GM21515 (cell line): ENCODE measurements around the gene SNX24.

ENCODE experiments used
- ATAC-seq: cut with Tn5 transposase; IDR thresholded peaks from one replicate; pipeline ENCODE4 v1.9.1; 2021; ENCODE audit not compliant: unreplicated experiment

The SNX24 gene

DNA sequence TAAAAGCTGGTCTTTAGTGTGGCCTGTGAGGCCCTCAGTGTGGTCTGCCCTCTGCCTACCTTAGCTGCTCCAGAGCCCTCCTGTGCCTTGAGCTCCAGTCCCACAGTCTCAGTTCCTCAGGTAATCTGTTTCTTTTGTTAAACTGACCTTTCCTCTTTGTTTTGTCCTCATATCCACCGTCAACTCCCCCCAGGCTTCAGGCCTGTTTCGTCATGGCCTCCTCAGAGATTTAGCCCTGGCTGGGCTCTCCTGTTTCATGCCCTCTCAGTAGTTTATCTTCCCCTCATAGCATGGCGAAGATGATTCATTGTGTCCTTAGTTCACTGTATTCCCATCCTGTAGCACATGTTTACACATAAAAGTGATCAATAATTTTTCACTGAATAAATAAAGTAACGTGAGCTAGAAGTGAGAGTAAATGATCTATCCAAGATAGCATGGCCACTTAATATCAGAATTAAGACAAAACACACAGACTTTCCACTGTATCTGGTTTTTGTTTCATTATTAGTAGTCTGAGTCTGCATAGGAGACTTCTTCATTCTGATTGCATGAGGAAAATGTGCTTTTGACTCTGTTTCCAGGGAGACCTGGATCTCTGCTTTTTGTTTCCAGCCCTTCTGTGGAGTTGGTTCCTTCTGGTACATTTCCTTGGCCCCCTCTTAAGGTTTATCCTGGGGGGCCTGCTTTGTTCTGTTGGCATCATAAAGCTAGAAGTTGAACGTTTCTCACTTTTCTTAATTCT lies 70.5 kb downstream of the SNX24 start:
- peak; percentile 90 for ATAC-seq

GRCh38 chr5:122916490-122916889 lies 71.1 kb downstream of the SNX24 start:
- ATAC-seq = no peak

DNA sequence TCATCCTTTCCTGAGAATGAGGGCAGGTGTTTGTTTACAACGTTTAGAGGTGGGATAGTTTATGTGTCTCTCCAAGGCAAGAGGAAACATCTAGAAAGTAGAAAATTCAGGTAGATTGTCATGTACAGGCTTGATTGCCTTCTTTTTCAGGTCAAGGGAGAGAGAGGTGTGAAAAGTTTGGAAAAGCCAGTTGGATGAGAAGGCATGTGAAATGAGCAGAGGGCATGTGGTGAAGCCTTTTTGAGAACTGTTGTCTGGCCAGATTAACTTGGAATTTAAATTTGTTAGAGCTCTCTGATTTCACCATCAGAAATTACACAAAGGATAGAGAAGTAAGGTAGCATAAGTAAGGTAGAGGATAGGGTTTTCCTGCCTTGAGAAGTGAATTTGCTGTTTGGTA lies 74.6 kb downstream of the SNX24 start:
- ATAC-seq = no peak

- ATAC-seq = no peak
Measured at GRCh38 chr5:122921826-122922225, 76.4 kb downstream of the SNX24 start.

- no peak for ATAC-seq
Measured at GRCh38 chr5:122924203-122924602, 78.8 kb downstream of the SNX24 start.

GRCh38 chr5:122924719-122925395 lies 79.4 kb downstream of the SNX24 start:
- no peak for ATAC-seq

DNA sequence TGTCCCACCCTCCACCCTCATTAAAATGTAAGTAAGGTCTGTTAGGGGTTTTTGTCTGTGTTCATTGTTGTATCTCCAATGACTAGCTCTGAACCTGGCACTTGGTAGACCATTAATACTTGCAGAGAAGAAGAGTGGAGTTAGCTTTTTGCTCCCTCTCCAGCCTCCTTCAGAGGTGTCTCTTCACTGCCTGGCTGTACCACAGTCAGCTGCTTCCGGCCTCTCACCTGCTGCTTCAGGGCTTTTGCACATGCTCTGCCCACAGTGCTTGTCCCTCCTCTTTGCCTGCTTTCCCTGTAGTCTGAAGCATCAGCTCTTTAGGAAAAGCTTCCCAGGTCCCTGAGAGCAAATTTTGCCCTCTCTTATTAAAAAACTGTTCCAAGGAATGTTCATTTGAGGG lies 83.6 kb downstream of the SNX24 start:
- ATAC-seq = no peak

GRCh38 chr5:122929980-122930379 lies 84.6 kb downstream of the SNX24 start:
- no peak for ATAC-seq

- no peak for ATAC-seq
Measured at GRCh38 chr5:122933956-122934355, 88.5 kb downstream of the SNX24 start.

DNA sequence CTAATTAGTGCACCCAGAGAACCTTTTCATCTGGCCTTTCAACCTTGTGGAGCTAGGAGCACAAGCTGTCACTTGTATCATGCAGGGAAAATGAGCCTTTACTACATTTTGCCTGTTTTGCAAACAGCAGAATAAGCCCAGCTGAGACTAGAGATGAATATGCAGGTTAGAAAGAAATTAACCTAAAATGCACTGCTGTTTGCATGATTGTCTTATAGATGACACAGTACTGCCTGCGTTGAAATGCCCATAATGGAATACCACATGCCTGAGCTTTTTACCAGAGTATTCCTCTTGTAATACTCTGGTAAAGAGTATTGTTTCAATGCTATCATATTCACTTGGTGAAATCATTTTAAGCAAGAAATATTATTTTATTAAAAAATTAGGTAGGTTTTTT lies 90.7 kb downstream of the SNX24 start:
- no peak for ATAC-seq

GRCh38 chr5:122937914-122938313 lies 92.5 kb downstream of the SNX24 start:
- no peak for ATAC-seq

- no peak for ATAC-seq
Measured at GRCh38 chr5:122940890-122941289, 95.5 kb downstream of the SNX24 start.

DNA sequence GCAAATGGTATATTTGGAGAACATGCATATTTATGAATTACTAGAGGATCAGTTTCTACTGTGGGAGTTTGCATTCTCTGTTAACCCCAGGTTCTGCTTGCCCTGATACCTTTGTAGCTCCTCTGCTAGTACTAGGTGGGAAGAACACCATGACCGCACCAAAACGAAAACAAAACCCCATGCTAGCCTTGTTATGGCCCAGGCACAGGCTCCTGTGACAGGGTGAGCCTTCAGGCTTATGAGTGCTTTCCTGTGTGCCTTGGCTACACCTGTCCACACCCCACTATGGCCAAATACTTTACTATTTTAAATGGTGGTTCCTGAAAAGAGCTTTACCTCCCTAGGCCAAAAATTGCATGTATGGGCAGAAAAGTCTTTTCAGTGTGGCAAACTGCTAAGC lies 96.3 kb downstream of the SNX24 start:
- ATAC-seq = no peak

DNA sequence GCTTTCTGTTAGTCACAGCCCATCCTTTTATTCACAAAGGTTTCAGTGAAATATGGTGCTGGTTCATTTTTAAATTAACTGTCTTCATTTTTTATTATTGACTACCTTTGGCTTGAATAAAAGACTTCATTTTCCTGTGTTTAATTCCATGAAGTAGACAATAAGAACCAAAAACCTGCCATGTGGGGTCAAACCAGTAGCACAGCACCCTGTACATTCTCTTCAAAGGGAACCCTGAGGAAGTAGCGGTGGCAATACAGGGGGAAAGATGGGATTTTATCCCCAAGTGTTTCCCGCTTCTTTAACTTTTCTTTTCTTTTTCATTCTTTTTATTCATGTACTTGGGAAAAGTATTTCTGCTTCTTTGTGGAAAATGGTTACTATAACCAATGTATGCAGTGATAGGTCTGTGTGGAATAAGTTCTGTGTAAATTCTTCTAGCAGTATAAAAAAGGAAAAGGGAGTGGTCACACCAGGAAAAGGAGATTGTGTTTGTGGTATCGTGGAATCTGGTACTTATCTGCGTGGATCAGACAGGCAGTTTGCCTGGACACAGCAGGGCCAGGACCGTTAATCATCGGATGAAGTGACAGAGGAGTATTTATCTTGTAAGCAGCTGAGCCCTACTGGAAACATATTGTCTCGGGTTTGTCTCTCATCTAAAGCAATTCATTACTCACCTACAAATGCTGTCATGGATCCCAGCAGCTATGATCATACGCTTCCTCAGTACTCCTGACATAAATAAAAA lies 96.9 kb downstream of the SNX24 start:
- ATAC-seq = no peak

DNA sequence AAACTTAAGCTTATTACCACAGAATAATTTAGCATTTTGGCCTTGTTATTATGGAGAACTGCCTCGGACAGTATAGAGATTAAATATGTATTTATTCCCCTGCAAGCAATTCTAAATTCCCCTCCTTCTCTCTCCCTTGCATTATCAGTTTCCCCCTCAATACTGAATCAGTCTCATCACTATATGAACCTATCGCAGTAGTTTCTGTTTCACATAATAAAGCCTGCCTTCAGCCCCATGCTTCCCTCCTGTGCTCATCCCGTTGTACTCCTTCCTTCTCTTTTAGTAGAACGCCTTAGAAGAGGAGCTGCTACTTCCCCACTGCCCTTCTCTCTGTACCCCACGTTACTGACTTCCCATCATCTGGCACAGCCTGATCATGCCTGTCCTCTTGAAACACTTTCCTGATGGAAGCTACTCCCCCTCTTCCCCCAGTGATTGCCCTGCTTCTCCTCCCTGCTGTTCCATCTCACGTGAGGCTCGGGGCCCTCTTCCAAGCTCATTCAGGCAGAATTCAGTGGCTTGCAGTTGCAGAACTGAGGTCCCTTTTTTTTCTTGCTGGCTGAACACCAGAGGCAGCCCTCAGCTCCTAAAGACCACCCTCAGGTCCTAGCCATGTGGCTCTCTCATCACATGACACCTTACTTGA lies 97.8 kb downstream of the SNX24 start:
- no peak for ATAC-seq

GRCh38 chr5:122944051-122944450 lies 98.6 kb downstream of the SNX24 start:
- no peak for ATAC-seq

DNA sequence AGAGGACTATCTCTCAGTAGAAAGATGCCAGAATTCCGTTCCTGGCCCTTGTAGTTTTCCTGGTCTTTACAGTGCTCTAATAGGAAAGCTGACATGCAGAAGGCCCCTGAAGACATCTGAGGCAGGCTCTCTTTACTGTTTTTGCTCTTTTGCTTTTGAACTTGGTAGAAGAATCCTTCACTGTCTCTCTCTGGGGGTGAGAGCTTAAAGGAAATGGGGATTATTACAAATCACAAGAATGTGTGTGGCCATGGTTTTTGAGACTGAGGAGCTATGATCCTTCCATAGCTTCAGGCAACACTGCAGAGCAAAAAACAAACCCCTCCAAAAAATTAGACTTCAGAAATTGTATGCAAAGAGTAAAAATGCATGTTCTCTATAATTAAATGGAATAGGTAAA lies 102.0 kb downstream of the SNX24 start:
- ATAC-seq = no peak

GRCh38 chr5:122947772-122948171 lies 102.4 kb downstream of the SNX24 start:
- ATAC-seq = no peak

GRCh38 chr5:122948319-122948718 lies 102.9 kb downstream of the SNX24 start:
- no peak for ATAC-seq

- ATAC-seq = no peak
Measured at GRCh38 chr5:122951658-122952057, 106.2 kb downstream of the SNX24 start.

DNA sequence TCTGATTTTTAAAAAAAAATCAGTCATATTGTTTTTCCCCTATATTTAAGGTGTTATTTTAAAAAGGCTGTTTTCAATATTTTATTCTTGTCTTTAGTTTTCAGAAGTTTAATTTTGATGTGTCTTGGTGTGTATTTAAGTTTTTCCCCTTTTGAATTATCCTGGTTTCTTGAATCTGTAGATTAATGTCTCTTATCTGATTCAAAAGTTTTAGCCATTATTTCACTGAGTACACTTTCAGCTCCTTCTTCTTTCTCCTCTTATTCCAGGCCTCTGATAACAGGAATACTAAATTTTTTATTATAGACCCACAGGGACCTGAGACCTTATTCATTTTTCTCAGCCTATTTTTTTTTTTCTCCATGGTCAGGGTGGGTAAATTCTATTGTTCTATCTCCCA lies 109.3 kb downstream of the SNX24 start:
- no peak for ATAC-seq

DNA sequence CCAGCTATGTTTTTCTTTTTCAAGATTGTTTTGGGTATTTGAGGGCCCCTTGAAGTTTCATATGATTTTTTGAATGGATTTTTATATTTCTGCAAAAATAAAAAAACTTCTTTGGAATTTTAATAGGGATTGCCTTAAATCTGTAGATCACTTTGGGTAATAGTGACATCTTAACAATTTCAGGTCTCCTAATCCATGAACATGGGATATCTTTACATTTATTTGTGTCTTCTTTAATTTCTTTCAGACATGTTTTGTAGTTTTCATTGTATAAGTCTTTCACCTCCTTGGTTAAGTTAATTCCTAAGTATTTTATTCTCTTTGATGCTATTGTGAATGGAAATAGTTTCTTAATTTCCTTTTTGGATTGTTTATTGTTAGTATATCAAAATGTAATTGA lies 112.0 kb downstream of the SNX24 start:
- no peak for ATAC-seq
